ENCODE data around the gene MXD4.

MXD4 gene

GRCh38 chr4:2299794-2300193 is 37.9 kb upstream of the MXD4 start:
- Mint-ChIP-seq H3K27me3 (no peaks in the 10 kb centered on the region), H3K36me3 (ENCODE audit: insufficient read depth) (peaks cover 8% of the 10 kb centered on the region), H3K27ac (ENCODE audit: low read depth) (peak overlapping the region; percentile 94), H3K4me1 (peaks cover 16% of the 10 kb centered on the region), H3K9me3 (no peaks in the 10 kb centered on the region), H3K4me3 (no peak overlapping the region)
- DNase-seq (ENCODE audit: low spot score in 2 of 2): no peak
- ATAC-seq (replicated peaks; ENCODE audit: extremely low read depth, poor library complexity, severe bottlenecking): no peak

GRCh38 chr4:2298532-2298991 is 36.7 kb upstream of the MXD4 start:
- H3K4me1 Mint-ChIP-seq: peaks cover 16% of the 10 kb centered on the region
- H3K27me3 Mint-ChIP-seq: no peaks in the 10 kb centered on the region
- peaks cover 8% of the 10 kb centered on the region for H3K36me3 Mint-ChIP-seq (ENCODE audit: insufficient read depth)
- H3K9me3 Mint-ChIP-seq: no peaks in the 10 kb centered on the region
- ATAC-seq (replicated peaks; ENCODE audit: extremely low read depth, poor library complexity, severe bottlenecking) (no peak), DNase-seq (ENCODE audit: low spot score in 2 of 2) (no peak)
- no peak overlapping the region for H3K4me3 Mint-ChIP-seq
- H3K27ac Mint-ChIP-seq (ENCODE audit: low read depth): peak overlapping the region; percentile 94

- Mint-ChIP-seq H3K4me1 (peaks cover 16% of the 10 kb centered on the region), H3K27ac (ENCODE audit: low read depth) (peak overlapping the region; percentile 94), H3K9me3 (no peaks in the 10 kb centered on the region), H3K4me3 (no peak overlapping the region), H3K36me3 (ENCODE audit: insufficient read depth) (peaks cover 8% of the 10 kb centered on the region), H3K27me3 (no peaks in the 10 kb centered on the region)
- DNase-seq (ENCODE audit: low spot score in 2 of 2) (no peak), ATAC-seq (replicated peaks; ENCODE audit: extremely low read depth, poor library complexity, severe bottlenecking) (no peak)
Observed at GRCh38 chr4:2297606-2298531, 36.0 kb upstream of the MXD4 start.

- ATAC-seq (replicated peaks; ENCODE audit: extremely low read depth, poor library complexity, severe bottlenecking) (no peak), DNase-seq (ENCODE audit: low spot score in 2 of 2) (no peak)
- Mint-ChIP-seq H3K4me1 (peaks cover 16% of the 10 kb centered on the region), H3K27ac (ENCODE audit: low read depth) (peak overlapping the region; percentile 38), H3K27me3 (no peaks in the 10 kb centered on the region), H3K36me3 (ENCODE audit: insufficient read depth) (peaks cover 6% of the 10 kb centered on the region), H3K9me3 (no peaks in the 10 kb centered on the region), H3K4me3 (no peak overlapping the region)
Observed at GRCh38 chr4:2296631-2297601, 35.0 kb upstream of the MXD4 start.

GRCh38 chr4:2295900-2296442 is 34.1 kb upstream of the MXD4 start:
- no peaks in the 10 kb centered on the region for H3K9me3 Mint-ChIP-seq
- ATAC-seq (replicated peaks; ENCODE audit: extremely low read depth, poor library complexity, severe bottlenecking): no peak
- peaks cover 22% of the 10 kb centered on the region for H3K4me1 Mint-ChIP-seq
- peaks cover 7% of the 10 kb centered on the region for H3K36me3 Mint-ChIP-seq (ENCODE audit: insufficient read depth)
- DNase-seq (ENCODE audit: low spot score in 2 of 2): no peak
- H3K27ac Mint-ChIP-seq (ENCODE audit: low read depth): peak overlapping the region; percentile 32
- no peaks in the 10 kb centered on the region for H3K27me3 Mint-ChIP-seq
- no peak overlapping the region for H3K4me3 Mint-ChIP-seq

- ATAC-seq (replicated peaks; ENCODE audit: extremely low read depth, poor library complexity, severe bottlenecking) (no peak), DNase-seq (ENCODE audit: low spot score in 2 of 2) (no peak)
- Mint-ChIP-seq H3K4me3 (no peak overlapping the region), H3K9me3 (no peaks in the 10 kb centered on the region), H3K4me1 (peaks cover 27% of the 10 kb centered on the region), H3K27ac (ENCODE audit: low read depth) (peak overlapping the region; percentile 32), H3K27me3 (no peaks in the 10 kb centered on the region), H3K36me3 (ENCODE audit: insufficient read depth) (peaks cover 12% of the 10 kb centered on the region)
Observed at GRCh38 chr4:2295500-2295899, 33.6 kb upstream of the MXD4 start.

GRCh38 chr4:2292646-2293108 is 30.8 kb upstream of the MXD4 start:
- no peak for ATAC-seq (replicated peaks; ENCODE audit: extremely low read depth, poor library complexity, severe bottlenecking)
- Mint-ChIP-seq H3K4me3 (no peak overlapping the region), H3K4me1 (peaks cover 28% of the 10 kb centered on the region), H3K27ac (ENCODE audit: low read depth) (peak overlapping the region; percentile 100), H3K36me3 (ENCODE audit: insufficient read depth) (peaks cover 15% of the 10 kb centered on the region), H3K9me3 (no peaks in the 10 kb centered on the region), H3K27me3 (no peaks in the 10 kb centered on the region)
- DNase-seq (ENCODE audit: low spot score in 2 of 2): no peak

GRCh38 chr4:2291705-2292645 is 30.1 kb upstream of the MXD4 start:
- H3K4me1 Mint-ChIP-seq: peaks cover 23% of the 10 kb centered on the region
- no peaks in the 10 kb centered on the region for H3K27me3 Mint-ChIP-seq
- peaks cover 15% of the 10 kb centered on the region for H3K36me3 Mint-ChIP-seq (ENCODE audit: insufficient read depth)
- DNase-seq (ENCODE audit: low spot score in 2 of 2) (no peak), ATAC-seq (replicated peaks; ENCODE audit: extremely low read depth, poor library complexity, severe bottlenecking) (no peak)
- H3K27ac Mint-ChIP-seq (ENCODE audit: low read depth): peak overlapping the region; percentile 100
- H3K9me3 Mint-ChIP-seq: no peaks in the 10 kb centered on the region
- no peak overlapping the region for H3K4me3 Mint-ChIP-seq

- ATAC-seq (replicated peaks; ENCODE audit: extremely low read depth, poor library complexity, severe bottlenecking): peak; percentile 96
- peaks cover 23% of the 10 kb centered on the region for H3K4me1 Mint-ChIP-seq
- H3K36me3 Mint-ChIP-seq (ENCODE audit: insufficient read depth): peaks cover 15% of the 10 kb centered on the region
- H3K9me3 Mint-ChIP-seq: no peaks in the 10 kb centered on the region
- H3K27ac Mint-ChIP-seq (ENCODE audit: low read depth): peak overlapping the region; percentile 100
- H3K4me3 Mint-ChIP-seq: peak overlapping the region; percentile 78
- peak; percentile 72 to 91 for DNase-seq (ENCODE audit: low spot score in 2 of 2)
- no peaks in the 10 kb centered on the region for H3K27me3 Mint-ChIP-seq
Observed at GRCh38 chr4:2290974-2291704, 29.2 kb upstream of the MXD4 start.

- peaks cover 15% of the 10 kb centered on the region for H3K36me3 Mint-ChIP-seq (ENCODE audit: insufficient read depth)
- no peaks in the 10 kb centered on the region for H3K9me3 Mint-ChIP-seq
- no peaks in the 10 kb centered on the region for H3K27me3 Mint-ChIP-seq
- peak overlapping the region; percentile 78 for H3K4me3 Mint-ChIP-seq
- peaks cover 19% of the 10 kb centered on the region for H3K4me1 Mint-ChIP-seq
- no peak for ATAC-seq (replicated peaks; ENCODE audit: extremely low read depth, poor library complexity, severe bottlenecking)
- H3K27ac Mint-ChIP-seq (ENCODE audit: low read depth): peak overlapping the region; percentile 100
- DNase-seq (ENCODE audit: low spot score in 2 of 2): no peak
Observed at GRCh38 chr4:2290488-2290887, 28.6 kb upstream of the MXD4 start.

GRCh38 chr4:2289955-2290333 is 28.0 kb upstream of the MXD4 start:
- no peaks in the 10 kb centered on the region for H3K27me3 Mint-ChIP-seq
- peak overlapping the region; percentile 78 for H3K4me3 Mint-ChIP-seq
- peaks cover 17% of the 10 kb centered on the region for H3K36me3 Mint-ChIP-seq (ENCODE audit: insufficient read depth)
- peak overlapping the region; percentile 100 for H3K27ac Mint-ChIP-seq (ENCODE audit: low read depth)
- no peak for ATAC-seq (replicated peaks; ENCODE audit: extremely low read depth, poor library complexity, severe bottlenecking)
- no peak for DNase-seq (ENCODE audit: low spot score in 2 of 2)
- no peaks in the 10 kb centered on the region for H3K9me3 Mint-ChIP-seq
- H3K4me1 Mint-ChIP-seq: peaks cover 16% of the 10 kb centered on the region

Data from central memory CD8-positive, alpha-beta T cell (primary cell).